HG02642 (cell line): ENCODE results near the gene ADGRD1.

Source experiments
- ATAC-seq: cut with Tn5 transposase; IDR thresholded peaks from one replicate; pipeline ENCODE4 v1.9.1; 2021; ENCODE audit warnings: mild to moderate bottlenecking; ENCODE audit not compliant: unreplicated experiment, poor library complexity

The ADGRD1 gene

GRCh38 chr12:131171029-131171428 is 217.3 kb downstream of the ADGRD1 start:
- no peak for ATAC-seq

GRCh38 chr12:131174901-131175300 is 221.2 kb downstream of the ADGRD1 start:
- no peak for ATAC-seq

GRCh38 chr12:131176266-131176665 is 222.6 kb downstream of the ADGRD1 start:
- no peak for ATAC-seq

- no peak for ATAC-seq
These were observed 223.2 kb downstream of the ADGRD1 start for GRCh38 chr12:131176926-131177325.

GRCh38 chr12:131177599-131177998 is 223.9 kb downstream of the ADGRD1 start:
- ATAC-seq, result no peak

- ATAC-seq, result no peak
These were observed 233.9 kb downstream of the ADGRD1 start for GRCh38 chr12:131187602-131188001.

GRCh38 chr12:131188131-131189050 is 234.7 kb downstream of the ADGRD1 start:
- no peak for ATAC-seq

- no peak for ATAC-seq
These were observed 236.1 kb downstream of the ADGRD1 start for GRCh38 chr12:131189781-131190180.

GRCh38 chr12:131190965-131191364 is 237.3 kb downstream of the ADGRD1 start:
- ATAC-seq, result no peak
